GM12878 (cell line): ENCODE data around the gene COL17A1. TPM values are rescaled to one million over a fixed set of nuclear protein-coding genes. Genes with fewer than 3 reads are reported as not detected.
A peak's percentile ranks its signal among the peaks of the same experiment; 100 is the strongest.

Experiments
- ATAC-seq: fragments of 200-7000 bp; cut with Tn5 transposase; 3 replicates; pipeline ENCODE4 v1.9.1; 2020; ENCODE audit warnings: mild to moderate bottlenecking, moderate library complexity
- BruUV-seq: library from RNA; stranded (reverse); fragments of 400-500 nt; replicated peaks from 2 replicates; lab custom pipeline; 2021; lab: Mats Ljungman, UMichigan
- CTCF ChIA-PET: fragments of 300-600 bp; sonication (Branson Sonifier 250); formaldehyde crosslinking; extraction: SDS; loops from one replicate; lab custom pipeline; 2021; ENCODE audit warnings: inconsistent platforms; lab: Yijun Ruan, JAX
- POLR2A ChIA-PET: fragments of 350-600 bp; formaldehyde crosslinking; extraction: SDS; loops from one replicate; lab custom pipeline; 2021; ENCODE audit warnings: inconsistent platforms; lab: Charles Lee
- RAD21 ChIA-PET: fragments of 300-600 bp; sonication (Branson Sonifier 250); formaldehyde crosslinking; loops from one replicate; lab custom pipeline; 2023; ENCODE audit warnings: antibody characterized with exemption; ENCODE audit not compliant: unreplicated experiment; lab: Charles Lee
- SMC1A ChIA-PET: fragments of 300-600 bp; sonication (Branson Sonifier 250); formaldehyde crosslinking; loops from one replicate; lab custom pipeline; 2023; ENCODE audit not compliant: unreplicated experiment, uncharacterized antibody; lab: Charles Lee
- DNase-seq: peaks from one replicate; pipeline ENCODE4 v3.0.0-alpha.2; 2011; ENCODE audit warnings: low read depth, low spot score
- FAIRE-seq: peaks from 3 replicates; lab custom pipeline; 2011; peaks lifted over from hg19 to GRCh38; lab: Jason Lieb, UNC
- H2AFZ ChIP-seq: 2 replicates; pipeline ENCODE4 v1.6.0; 2011; ENCODE audit warnings: low read depth, low read length, control low read depth; ENCODE audit not compliant: control insufficient read depth
- H3K27ac ChIP-seq: 2 replicates; pipeline ENCODE4 v1.5.1; 2011; ENCODE audit warnings: control low read depth; ENCODE audit not compliant: control insufficient read depth, insufficient read depth
- H3K27me3 ChIP-seq, 2 experiments: replicated peaks in 1 of 2; 2 replicates each; pipeline versions ENCODE4 v1.6.0 to v1.6.1; 2011; ENCODE audit warnings: low read length in 1 of 2; ENCODE audit not compliant: control insufficient read depth in 2 of 2, insufficient read depth in 2 of 2
- H3K36me3 ChIP-seq, 2 experiments: 2 replicates each; pipeline ENCODE4 v1.5.1; 2011; ENCODE audit warnings: low read length in 1 of 2; ENCODE audit not compliant: control insufficient read depth in 2 of 2, insufficient read depth in 2 of 2
- H3K4me1 ChIP-seq: 2 replicates; pipeline ENCODE4 v1.6.1; 2011; ENCODE audit warnings: mild to moderate bottlenecking, low read length, moderate library complexity, mixed read lengths; ENCODE audit not compliant: control insufficient read depth, insufficient read depth
- H3K4me2 ChIP-seq: 2 replicates; pipeline ENCODE4 v1.6.0; 2011; ENCODE audit warnings: control low read depth; ENCODE audit not compliant: control insufficient read depth, insufficient read depth
- H3K4me3 ChIP-seq: fragments of 200-600 bp; sonication (generic); 2 replicates; pipeline ENCODE4 v1.5.1; 2016
- H3K79me2 ChIP-seq: 2 replicates; pipeline ENCODE4 v1.6.0; 2011; ENCODE audit warnings: low read length; ENCODE audit not compliant: control insufficient read depth, insufficient read depth
- H3K9ac ChIP-seq: 2 replicates; pipeline ENCODE4 v1.8.0; 2011; ENCODE audit warnings: low read length, control low read depth, mixed read lengths; ENCODE audit not compliant: control insufficient read depth, insufficient read depth
- H3K9me3 ChIP-seq: replicated peaks from 3 replicates; pipeline ENCODE4 v1.5.1; 2011; ENCODE audit warnings: mild to moderate bottlenecking, low read length; ENCODE audit not compliant: control insufficient read depth, insufficient read depth
- H4K20me1 ChIP-seq: 2 replicates; pipeline ENCODE4 v1.6.0; 2011; ENCODE audit not compliant: control insufficient read depth, insufficient read depth
- BRCA1 ChIP-seq: IDR thresholded peaks from 2 replicates; pipeline ENCODE4 v1.6.1; 2011; ENCODE audit warnings: low read depth, low read length, improper control_type of control experiment
- CBX5 ChIP-seq: sonication (generic); IDR thresholded peaks from 2 replicates; pipeline ENCODE4 v1.6.1; 2016; ENCODE audit warnings: low read depth, moderate library complexity, mild to moderate bottlenecking, inconsistent platforms
- CREM ChIP-seq: IDR thresholded peaks from 2 replicates; pipeline ENCODE4 v1.6.1; 2014; ENCODE audit warnings: antibody characterized with exemption, low read depth
- FOS ChIP-seq: IDR thresholded peaks from 3 replicates; pipeline ENCODE4 v1.6.1; 2011; ENCODE audit warnings: borderline replicate concordance; ENCODE audit not compliant: insufficient read length; ENCODE audit errors: extremely low read depth
- FOXM1 ChIP-seq: IDR thresholded peaks from 2 replicates; pipeline ENCODE4 v1.6.1; 2012; ENCODE audit warnings: low read depth, mild to moderate bottlenecking, inconsistent platforms, low read length, moderate library complexity
- GABPA ChIP-seq: IDR thresholded peaks from 2 replicates; pipeline ENCODE4 v1.6.1; 2014; ENCODE audit warnings: antibody characterized with exemption, low read depth, mild to moderate bottlenecking, inconsistent platforms
- MTA2 ChIP-seq: fragments of 450-650 bp; IDR thresholded peaks from 2 replicates; pipeline ENCODE4 v1.6.1; 2016; ENCODE audit warnings: low read depth, mild to moderate bottlenecking, moderate library complexity
- MYB ChIP-seq: fragments of 150-350 bp; IDR thresholded peaks from 2 replicates; pipeline ENCODE4 v1.6.1; 2014; ENCODE audit warnings: mild to moderate bottlenecking, low read depth, low read length, borderline replicate concordance
- NFYA ChIP-seq: IDR thresholded peaks from 2 replicates; pipeline ENCODE4 v1.6.1; 2011; ENCODE audit warnings: low read depth, mild to moderate bottlenecking, low read length, improper control_type of control experiment, borderline replicate concordance
- PAX5 ChIP-seq: IDR thresholded peaks from 2 replicates; pipeline ENCODE4 v1.6.1; 2011; ENCODE audit warnings: low read depth, low read length, borderline replicate concordance
- POLR2A ChIP-seq: IDR thresholded peaks from 2 replicates; pipeline ENCODE4 v1.6.1; 2011; ENCODE audit warnings: low read depth, mild to moderate bottlenecking, low read length
- TBL1XR1 ChIP-seq: IDR thresholded peaks from 2 replicates; pipeline ENCODE4 v1.6.1; 2012; ENCODE audit warnings: low read depth, low read length, improper control_type of control experiment
- YY1 ChIP-seq: IDR thresholded peaks from 2 replicates; pipeline ENCODE4 v1.6.1; 2011; ENCODE audit warnings: low read depth, mild to moderate bottlenecking, low read length
- WGBS: methylation state at CpG from one replicate; pipeline ENCODE4 v1.1.6; 2016; ENCODE audit warnings: low lambda C conversion rate; ENCODE audit not compliant: insufficient replicate concordance, insufficient coverage; ENCODE audit errors: missing lambda C conversion rate; 5-methylcytosine and 5-hydroxymethylcytosine counted together
- in situ Hi-C: fragments of 300-500 bp; cut with MboI; formaldehyde crosslinking; loops from 9 replicates; pipeline ENCODE4 v1.14.3; 2018; ENCODE audit warnings: mixed read lengths
- intact Hi-C: fragments of 100-400 bp; cut with micrococcal nuclease; formaldehyde crosslinking; loops from one replicate; pipeline ENCODE4 v1.14.2; 2022; ENCODE audit not compliant: unreplicated experiment
- polyA plus RNA-seq, 11 experiments: library from polyadenylated mRNA; depleted of rRNA in 4 of 11; unstranded in 6 of 11; stranded (reverse) in 5 of 11; fragments of >200 nt; fragmentation: Nextera tagmentation in 4 of 11; fragmentation: Illumina TruSeq in 1 of 11; extraction: Ambion mirVana in 4 of 11; extraction: Trizol in 1 of 11; gene quantifications; 1 replicate in 1 of 11; 2 replicates in 10 of 11; pipeline versions ENCODE4 v1.2.1 to v1.2.3, GENCODE V29; 2011 to 2016; ENCODE audit warnings: inconsistent platforms in 2 of 11, missing spikeins in 2 of 11, low read depth in 1 of 11
- total RNA-seq, 4 experiments: library from RNA; depleted of rRNA in 3 of 4; stranded (reverse); fragments of >200 nt in 3 of 4; fragmentation: Illumina TruSeq in 1 of 4; extraction: Trizol in 1 of 4; gene quantifications; 2 replicates each; pipeline versions ENCODE4 v1.2.1 to v1.2.3, GENCODE V29; 2013 to 2021
- TF ChIP-seq, protein P1 (sequence below), 3 experiments: IDR thresholded peaks in 2 of 3; conservative IDR thresholded peaks in 1 of 3; 2 replicates each; pipeline ENCODE4 v1.5.1; 2011; ENCODE audit warnings: low read depth in 3 of 3, low read length in 3 of 3, mild to moderate bottlenecking in 3 of 3, control low read depth in 2 of 3, moderate library complexity in 2 of 3, inconsistent platforms in 1 of 3, mixed read lengths in 1 of 3; ENCODE audit not compliant: control insufficient read depth in 2 of 3, insufficient read depth in 1 of 3; ENCODE audit errors: extremely low read depth in 1 of 3
- TF ChIP-seq, protein P2 (sequence below): fragments of 450-650 bp; IDR thresholded peaks from 2 replicates; pipeline ENCODE4 v1.6.1; 2016; ENCODE audit warnings: mild to moderate bottlenecking
- TF ChIP-seq, protein P3 (sequence below): fragments of 450-650 bp; IDR thresholded peaks from 2 replicates; pipeline ENCODE4 v1.6.1; 2017; ENCODE audit warnings: mild to moderate bottlenecking, moderate library complexity
- TF ChIP-seq, protein P4 (sequence below): IDR thresholded peaks from 2 replicates; pipeline ENCODE4 v1.6.1; 2012; ENCODE audit warnings: low read depth, low read length, improper control_type of control experiment

The COL17A1 gene
- total and polyA plus RNA-seq, 10 of the 15 experiments (the other 5 are each of a cell fraction or from before 2014, with no cell fraction given) = 0.08 to 0.22 TPM; not detected in 8

DNA sequence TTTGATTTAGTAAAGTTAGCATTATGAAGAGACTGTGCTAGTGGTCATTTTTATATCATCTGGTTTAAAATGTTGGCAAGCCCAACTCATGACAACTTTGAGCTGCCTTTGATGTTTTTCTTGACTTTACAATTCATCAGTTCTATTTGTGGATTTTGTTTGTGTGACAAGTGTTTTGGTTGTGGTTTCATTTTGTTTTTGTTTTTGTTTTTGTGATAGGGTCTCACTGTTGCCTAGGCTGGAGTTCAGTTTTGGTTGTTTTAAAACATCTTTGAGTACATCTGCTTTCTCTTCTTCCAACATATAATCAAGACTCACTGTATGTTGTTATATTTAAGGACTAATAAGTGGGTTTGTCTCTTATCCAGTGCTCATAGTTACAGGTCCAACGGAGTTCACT lies 18.7 kb upstream of the COL17A1 start:
- Histone ChIP-seq H3K4me1 (no peaks in the 10 kb centered on the region), H3K79me2 (no peaks in the 10 kb centered on the region), H3K9ac (no peak overlapping the region)
- in situ Hi-C loops (no loop called here), intact Hi-C loops (no loop called here)
- no TSS peak for BruUV-seq
- CTCF ChIA-PET = interaction anchor here (1.4 to 2.3 kb wide), 6 partner anchors 10 to 214 kb away, joined by 3 to 8 read pairs (median 5); partner anchors contain the start of gene SFR1
- no peak; the same call in 2 of the 3 replicates for ATAC-seq
- DNase-seq = no peak
- TF ChIP-seq NFYA (no peak), MYB (no peak), YY1 (no peak), FOS (no peak), CREM (no peak), PAX5 (no peak), TBL1XR1 (no peak), CBX5 (no peak), FOXM1 (no peak), BRCA1 (no peak), POLR2A (no peak), MTA2 (no peak), GABPA (no peak)
- TF ChIP-seq, protein P1, sequence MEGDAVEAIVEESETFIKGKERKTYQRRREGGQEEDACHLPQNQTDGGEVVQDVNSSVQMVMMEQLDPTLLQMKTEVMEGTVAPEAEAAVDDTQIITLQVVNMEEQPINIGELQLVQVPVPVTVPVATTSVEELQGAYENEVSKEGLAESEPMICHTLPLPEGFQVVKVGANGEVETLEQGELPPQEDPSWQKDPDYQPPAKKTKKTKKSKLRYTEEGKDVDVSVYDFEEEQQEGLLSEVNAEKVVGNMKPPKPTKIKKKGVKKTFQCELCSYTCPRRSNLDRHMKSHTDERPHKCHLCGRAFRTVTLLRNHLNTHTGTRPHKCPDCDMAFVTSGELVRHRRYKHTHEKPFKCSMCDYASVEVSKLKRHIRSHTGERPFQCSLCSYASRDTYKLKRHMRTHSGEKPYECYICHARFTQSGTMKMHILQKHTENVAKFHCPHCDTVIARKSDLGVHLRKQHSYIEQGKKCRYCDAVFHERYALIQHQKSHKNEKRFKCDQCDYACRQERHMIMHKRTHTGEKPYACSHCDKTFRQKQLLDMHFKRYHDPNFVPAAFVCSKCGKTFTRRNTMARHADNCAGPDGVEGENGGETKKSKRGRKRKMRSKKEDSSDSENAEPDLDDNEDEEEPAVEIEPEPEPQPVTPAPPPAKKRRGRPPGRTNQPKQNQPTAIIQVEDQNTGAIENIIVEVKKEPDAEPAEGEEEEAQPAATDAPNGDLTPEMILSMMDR (IDR thresholded peaks at IDR 0.05 in 2 of 3, conservative IDR thresholded peaks at IDR 0.05 in 1 of 3; ENCODE audit: control insufficient read depth in 2 of 3, extremely low read depth in 1 of 3, insufficient read depth in 1 of 3, low read depth in 3 of 3, low read length in 3 of 3) = no peak
- TF ChIP-seq, protein P2, sequence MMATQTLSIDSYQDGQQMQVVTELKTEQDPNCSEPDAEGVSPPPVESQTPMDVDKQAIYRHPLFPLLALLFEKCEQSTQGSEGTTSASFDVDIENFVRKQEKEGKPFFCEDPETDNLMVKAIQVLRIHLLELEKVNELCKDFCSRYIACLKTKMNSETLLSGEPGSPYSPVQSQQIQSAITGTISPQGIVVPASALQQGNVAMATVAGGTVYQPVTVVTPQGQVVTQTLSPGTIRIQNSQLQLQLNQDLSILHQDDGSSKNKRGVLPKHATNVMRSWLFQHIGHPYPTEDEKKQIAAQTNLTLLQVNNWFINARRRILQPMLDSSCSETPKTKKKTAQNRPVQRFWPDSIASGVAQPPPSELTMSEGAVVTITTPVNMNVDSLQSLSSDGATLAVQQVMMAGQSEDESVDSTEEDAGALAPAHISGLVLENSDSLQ = no peak
- TF ChIP-seq, protein P3, sequence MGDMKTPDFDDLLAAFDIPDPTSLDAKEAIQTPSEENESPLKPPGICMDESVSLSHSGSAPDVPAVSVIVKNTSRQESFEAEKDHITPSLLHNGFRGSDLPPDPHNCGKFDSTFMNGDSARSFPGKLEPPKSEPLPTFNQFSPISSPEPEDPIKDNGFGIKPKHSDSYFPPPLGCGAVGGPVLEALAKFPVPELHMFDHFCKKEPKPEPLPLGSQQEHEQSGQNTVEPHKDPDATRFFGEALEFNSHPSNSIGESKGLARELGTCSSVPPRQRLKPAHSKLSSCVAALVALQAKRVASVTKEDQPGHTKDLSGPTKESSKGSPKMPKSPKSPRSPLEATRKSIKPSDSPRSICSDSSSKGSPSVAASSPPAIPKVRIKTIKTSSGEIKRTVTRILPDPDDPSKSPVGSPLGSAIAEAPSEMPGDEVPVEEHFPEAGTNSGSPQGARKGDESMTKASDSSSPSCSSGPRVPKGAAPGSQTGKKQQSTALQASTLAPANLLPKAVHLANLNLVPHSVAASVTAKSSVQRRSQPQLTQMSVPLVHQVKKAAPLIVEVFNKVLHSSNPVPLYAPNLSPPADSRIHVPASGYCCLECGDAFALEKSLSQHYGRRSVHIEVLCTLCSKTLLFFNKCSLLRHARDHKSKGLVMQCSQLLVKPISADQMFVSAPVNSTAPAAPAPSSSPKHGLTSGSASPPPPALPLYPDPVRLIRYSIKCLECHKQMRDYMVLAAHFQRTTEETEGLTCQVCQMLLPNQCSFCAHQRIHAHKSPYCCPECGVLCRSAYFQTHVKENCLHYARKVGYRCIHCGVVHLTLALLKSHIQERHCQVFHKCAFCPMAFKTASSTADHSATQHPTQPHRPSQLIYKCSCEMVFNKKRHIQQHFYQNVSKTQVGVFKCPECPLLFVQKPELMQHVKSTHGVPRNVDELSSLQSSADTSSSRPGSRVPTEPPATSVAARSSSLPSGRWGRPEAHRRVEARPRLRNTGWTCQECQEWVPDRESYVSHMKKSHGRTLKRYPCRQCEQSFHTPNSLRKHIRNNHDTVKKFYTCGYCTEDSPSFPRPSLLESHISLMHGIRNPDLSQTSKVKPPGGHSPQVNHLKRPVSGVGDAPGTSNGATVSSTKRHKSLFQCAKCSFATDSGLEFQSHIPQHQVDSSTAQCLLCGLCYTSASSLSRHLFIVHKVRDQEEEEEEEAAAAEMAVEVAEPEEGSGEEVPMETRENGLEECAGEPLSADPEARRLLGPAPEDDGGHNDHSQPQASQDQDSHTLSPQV = no peak
- TF ChIP-seq, protein P4, sequence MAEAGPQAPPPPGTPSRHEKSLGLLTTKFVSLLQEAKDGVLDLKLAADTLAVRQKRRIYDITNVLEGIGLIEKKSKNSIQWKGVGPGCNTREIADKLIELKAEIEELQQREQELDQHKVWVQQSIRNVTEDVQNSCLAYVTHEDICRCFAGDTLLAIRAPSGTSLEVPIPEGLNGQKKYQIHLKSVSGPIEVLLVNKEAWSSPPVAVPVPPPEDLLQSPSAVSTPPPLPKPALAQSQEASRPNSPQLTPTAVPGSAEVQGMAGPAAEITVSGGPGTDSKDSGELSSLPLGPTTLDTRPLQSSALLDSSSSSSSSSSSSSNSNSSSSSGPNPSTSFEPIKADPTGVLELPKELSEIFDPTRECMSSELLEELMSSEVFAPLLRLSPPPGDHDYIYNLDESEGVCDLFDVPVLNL = no peak
- TF ChIP-seq, all 136 proteins: peak for 0
- Histone ChIP-seq H3K4me2 (no peak overlapping the region), H4K20me1 (no peaks in the 10 kb centered on the region), H3K27me3 (no peaks in the 10 kb centered on the region), H3K27ac (no peak overlapping the region), H3K9me3 (no peaks in the 10 kb centered on the region), H3K36me3 (no peaks in the 10 kb centered on the region), H2AFZ (no peak overlapping the region), H3K4me3 (no peak overlapping the region)
- POLR2A ChIA-PET = interaction anchor here (1.2 to 1.4 kb wide), 3 partner anchors 11 to 150 kb away, joined by 3 read pairs; no protein-coding TSS in a partner anchor
- RAD21 ChIA-PET = interaction anchor here (1.2 to 2.5 kb wide), 4 partner anchors 15 to 32 kb away, joined by 3 to 9 read pairs (median 4); partner anchors contain the start of gene SFR1
- FAIRE-seq = peak; percentile 27
- SMC1A ChIA-PET = interaction anchor here (1.0 to 2.7 kb wide), 4 partner anchors 12 to 78 kb away, joined by 3 to 19 read pairs (median 4); partner anchors contain the start of gene SFR1
- 0% methylated on average over 1 of the region's 1 CpG for WGBS
